SK-N-SH treated with all-trans-retinoic acid at 6 μM for 48 hours (cell line): ENCODE results near the gene TMEM41A.
"Not testable (repeated sequence)": the region's sequence is repeated elsewhere in the genome, so short reads cannot be mapped to it uniquely, and the experiment has no call there.

Source experiments
- ATAC-seq: fragments of 200-7000 bp; cut with Tn5 transposase; 3 replicates; pipeline ENCODE4 v1.9.1; 2020; ENCODE audit warnings: mild to moderate bottlenecking, moderate library complexity
- ARNTL ChIP-seq: fragments of 450-650 bp; formaldehyde crosslinking; IDR thresholded peaks from 2 replicates; pipeline ENCODE4 v1.5.0; 2020; ENCODE audit warnings: low read depth, mild to moderate bottlenecking, moderate library complexity, borderline replicate concordance
- BACH2 ChIP-seq: fragments of 250-450 bp; sonication (Bioruptor Pico); IDR thresholded peaks from 2 replicates; pipeline ENCODE4 v1.9.0; 2021; ENCODE audit warnings: mild to moderate bottlenecking, borderline replicate concordance
- CSDC2 ChIP-seq: fragments of 250-450 bp; sonication (Bioruptor Pico); IDR thresholded peaks from 2 replicates; pipeline ENCODE4 v1.5.0; 2020; ENCODE audit warnings: mild to moderate bottlenecking, moderate library complexity
- ESRRG ChIP-seq: fragments of 250-450 bp; sonication (Bioruptor Pico); IDR thresholded peaks from 2 replicates; pipeline ENCODE4 v1.6.1; 2021; ENCODE audit warnings: mild to moderate bottlenecking
- ISL1 ChIP-seq: fragments of 250-450 bp; sonication (Bioruptor Pico); IDR thresholded peaks from 2 replicates; pipeline ENCODE4 v2.1.2; 2022; ENCODE audit warnings: mild to moderate bottlenecking, moderate library complexity
- PPARA ChIP-seq: fragments of 250-450 bp; sonication (Bioruptor Pico); IDR thresholded peaks from 2 replicates; pipeline ENCODE4 v1.5.0; 2020; ENCODE audit warnings: mild to moderate bottlenecking, borderline replicate concordance
- RARB ChIP-seq: fragments of 250-450 bp; sonication (Bioruptor Pico); IDR thresholded peaks from 2 replicates; pipeline ENCODE4 v1.8.0; 2021; ENCODE audit warnings: mild to moderate bottlenecking, moderate library complexity
- SNAI2 ChIP-seq: fragments of 250-450 bp; sonication (Bioruptor Pico); IDR thresholded peaks from 2 replicates; pipeline ENCODE4 v1.5.0; 2020; ENCODE audit warnings: mild to moderate bottlenecking, moderate library complexity
- TCF4 ChIP-seq: fragments of 250-450 bp; sonication (Bioruptor Pico); IDR thresholded peaks from 2 replicates; pipeline ENCODE4 v1.8.0; 2021; ENCODE audit warnings: mild to moderate bottlenecking, moderate library complexity, borderline replicate concordance
- TOX ChIP-seq: fragments of 250-450 bp; sonication (Bioruptor Pico); IDR thresholded peaks from 2 replicates; pipeline ENCODE4 v1.8.0; 2021; ENCODE audit warnings: mild to moderate bottlenecking, moderate library complexity, borderline replicate concordance
- ZC3H10 ChIP-seq: fragments of 250-450 bp; sonication (Bioruptor Pico); IDR thresholded peaks from 2 replicates; pipeline ENCODE4 v1.5.1; 2021; ENCODE audit warnings: mild to moderate bottlenecking, moderate library complexity
- ZFP3 ChIP-seq: fragments of 250-450 bp; sonication (Bioruptor Pico); IDR thresholded peaks from 2 replicates; pipeline ENCODE4 v1.5.0; 2020; ENCODE audit warnings: mild to moderate bottlenecking, moderate library complexity
- ZNF565 ChIP-seq: fragments of 450-650 bp; formaldehyde crosslinking; conservative IDR thresholded peaks from 2 replicates; pipeline ENCODE4 v1.5.0; 2020; ENCODE audit warnings: low read depth, mild to moderate bottlenecking, moderate library complexity
- ZNF70 ChIP-seq: fragments of 450-650 bp; formaldehyde crosslinking; IDR thresholded peaks from 2 replicates; pipeline ENCODE4 v1.5.0; 2020; ENCODE audit warnings: mild to moderate bottlenecking, moderate library complexity
- ZNF8 ChIP-seq: fragments of 450-650 bp; formaldehyde crosslinking; IDR thresholded peaks from 2 replicates; pipeline ENCODE4 v1.5.0; 2020; ENCODE audit warnings: mild to moderate bottlenecking, moderate library complexity
- TF ChIP-seq, protein P1 (sequence below): fragments of 250-450 bp; sonication (Bioruptor Pico); IDR thresholded peaks from 2 replicates; pipeline ENCODE4 v1.5.1; 2021; ENCODE audit warnings: mild to moderate bottlenecking, moderate library complexity
- TF ChIP-seq, protein P2 (sequence below): fragments of 250-450 bp; sonication (Bioruptor Pico); IDR thresholded peaks from 2 replicates; pipeline ENCODE4 v1.8.0; 2020; ENCODE audit warnings: mild to moderate bottlenecking, moderate library complexity, borderline replicate concordance
- TF ChIP-seq, protein P3 (sequence below): fragments of 250-450 bp; sonication (Bioruptor Pico); IDR thresholded peaks from 2 replicates; pipeline ENCODE4 v1.5.0; 2020; ENCODE audit warnings: mild to moderate bottlenecking, moderate library complexity
- TF ChIP-seq, protein P4 (sequence below): fragments of 250-450 bp; sonication (Bioruptor Pico); IDR thresholded peaks from 2 replicates; pipeline ENCODE4 v1.8.0; 2021; ENCODE audit warnings: low read depth, mild to moderate bottlenecking, moderate library complexity, borderline replicate concordance

TMEM41A gene

DNA sequence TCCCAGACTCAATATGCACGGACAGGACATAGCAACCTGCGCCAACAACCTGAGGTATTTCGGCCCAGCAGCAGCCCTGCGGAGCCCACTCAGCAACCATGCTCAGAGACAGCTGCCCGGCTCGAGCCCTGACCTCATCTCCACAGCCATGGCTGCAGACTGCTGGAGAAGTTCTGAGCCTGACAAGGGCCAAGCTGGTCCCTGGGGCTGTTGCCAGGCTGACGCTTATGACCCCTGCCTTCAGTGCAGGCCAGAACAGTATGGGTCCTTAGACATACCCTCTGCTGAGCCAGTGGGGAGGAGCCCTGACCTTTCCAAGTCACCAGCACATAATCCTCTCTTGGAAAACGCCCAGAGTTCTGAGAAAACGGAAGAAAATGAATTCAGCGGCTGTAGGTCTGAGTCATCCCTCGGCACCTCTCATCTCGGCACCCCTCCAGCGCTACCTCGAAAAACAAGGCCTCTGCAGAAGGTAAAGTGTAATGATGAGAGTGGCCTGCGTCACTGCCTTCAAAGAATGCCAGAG is 25.5 kb downstream of the TMEM41A start (continued):
- TF ChIP-seq ARNTL: no peak
- TF ChIP-seq CSDC2 (CRISPR knock-in tag): no peak
- TF ChIP-seq, protein P1, sequence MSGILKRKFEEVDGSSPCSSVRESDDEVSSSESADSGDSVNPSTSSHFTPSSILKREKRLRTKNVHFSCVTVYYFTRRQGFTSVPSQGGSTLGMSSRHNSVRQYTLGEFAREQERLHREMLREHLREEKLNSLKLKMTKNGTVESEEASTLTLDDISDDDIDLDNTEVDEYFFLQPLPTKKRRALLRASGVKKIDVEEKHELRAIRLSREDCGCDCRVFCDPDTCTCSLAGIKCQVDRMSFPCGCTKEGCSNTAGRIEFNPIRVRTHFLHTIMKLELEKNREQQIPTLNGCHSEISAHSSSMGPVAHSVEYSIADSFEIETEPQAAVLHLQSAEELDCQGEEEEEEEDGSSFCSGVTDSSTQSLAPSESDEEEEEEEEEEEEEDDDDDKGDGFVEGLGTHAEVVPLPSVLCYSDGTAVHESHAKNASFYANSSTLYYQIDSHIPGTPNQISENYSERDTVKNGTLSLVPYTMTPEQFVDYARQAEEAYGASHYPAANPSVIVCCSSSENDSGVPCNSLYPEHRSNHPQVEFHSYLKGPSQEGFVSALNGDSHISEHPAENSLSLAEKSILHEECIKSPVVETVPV (CRISPR knock-in tag): no peak
- no peak for TF ChIP-seq ZNF8
- no peak for TF ChIP-seq ZNF565 (CRISPR knock-in tag)
- TF ChIP-seq ISL1 (CRISPR knock-in tag): no peak
- TF ChIP-seq ZNF70: no peak

DNA sequence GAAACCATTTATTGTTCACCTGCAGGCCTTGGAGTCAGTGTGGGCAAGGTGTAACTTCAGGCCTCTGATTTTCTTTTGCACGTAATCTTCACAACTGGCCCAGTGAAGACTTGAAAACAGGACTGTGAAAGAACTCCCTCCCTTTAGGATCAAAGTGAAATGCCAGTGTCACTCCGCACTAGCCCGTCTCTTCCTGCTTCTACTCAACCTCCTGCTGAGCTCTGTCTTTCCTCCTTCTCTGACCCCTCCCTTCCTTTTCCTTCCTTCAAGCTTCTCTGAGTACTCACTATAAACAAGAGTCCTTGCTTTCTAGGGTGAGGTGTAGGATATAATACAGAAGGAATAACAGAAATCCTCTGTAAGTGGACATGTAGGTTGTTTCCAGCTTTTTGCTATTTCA is 28.5 kb downstream of the TMEM41A start:
- no peak for ATAC-seq
- no peak for TF ChIP-seq ISL1 (CRISPR knock-in tag)
- TF ChIP-seq ZNF565 (CRISPR knock-in tag): no peak
- TF ChIP-seq, protein P2, sequence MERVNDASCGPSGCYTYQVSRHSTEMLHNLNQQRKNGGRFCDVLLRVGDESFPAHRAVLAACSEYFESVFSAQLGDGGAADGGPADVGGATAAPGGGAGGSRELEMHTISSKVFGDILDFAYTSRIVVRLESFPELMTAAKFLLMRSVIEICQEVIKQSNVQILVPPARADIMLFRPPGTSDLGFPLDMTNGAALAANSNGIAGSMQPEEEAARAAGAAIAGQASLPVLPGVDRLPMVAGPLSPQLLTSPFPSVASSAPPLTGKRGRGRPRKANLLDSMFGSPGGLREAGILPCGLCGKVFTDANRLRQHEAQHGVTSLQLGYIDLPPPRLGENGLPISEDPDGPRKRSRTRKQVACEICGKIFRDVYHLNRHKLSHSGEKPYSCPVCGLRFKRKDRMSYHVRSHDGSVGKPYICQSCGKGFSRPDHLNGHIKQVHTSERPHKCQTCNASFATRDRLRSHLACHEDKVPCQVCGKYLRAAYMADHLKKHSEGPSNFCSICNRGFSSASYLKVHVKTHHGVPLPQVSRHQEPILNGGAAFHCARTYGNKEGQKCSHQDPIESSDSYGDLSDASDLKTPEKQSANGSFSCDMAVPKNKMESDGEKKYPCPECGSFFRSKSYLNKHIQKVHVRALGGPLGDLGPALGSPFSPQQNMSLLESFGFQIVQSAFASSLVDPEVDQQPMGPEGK (CRISPR knock-in tag): no peak
- no peak for TF ChIP-seq TOX (CRISPR knock-in tag)
- no peak for TF ChIP-seq SNAI2
- TF ChIP-seq, protein P3, sequence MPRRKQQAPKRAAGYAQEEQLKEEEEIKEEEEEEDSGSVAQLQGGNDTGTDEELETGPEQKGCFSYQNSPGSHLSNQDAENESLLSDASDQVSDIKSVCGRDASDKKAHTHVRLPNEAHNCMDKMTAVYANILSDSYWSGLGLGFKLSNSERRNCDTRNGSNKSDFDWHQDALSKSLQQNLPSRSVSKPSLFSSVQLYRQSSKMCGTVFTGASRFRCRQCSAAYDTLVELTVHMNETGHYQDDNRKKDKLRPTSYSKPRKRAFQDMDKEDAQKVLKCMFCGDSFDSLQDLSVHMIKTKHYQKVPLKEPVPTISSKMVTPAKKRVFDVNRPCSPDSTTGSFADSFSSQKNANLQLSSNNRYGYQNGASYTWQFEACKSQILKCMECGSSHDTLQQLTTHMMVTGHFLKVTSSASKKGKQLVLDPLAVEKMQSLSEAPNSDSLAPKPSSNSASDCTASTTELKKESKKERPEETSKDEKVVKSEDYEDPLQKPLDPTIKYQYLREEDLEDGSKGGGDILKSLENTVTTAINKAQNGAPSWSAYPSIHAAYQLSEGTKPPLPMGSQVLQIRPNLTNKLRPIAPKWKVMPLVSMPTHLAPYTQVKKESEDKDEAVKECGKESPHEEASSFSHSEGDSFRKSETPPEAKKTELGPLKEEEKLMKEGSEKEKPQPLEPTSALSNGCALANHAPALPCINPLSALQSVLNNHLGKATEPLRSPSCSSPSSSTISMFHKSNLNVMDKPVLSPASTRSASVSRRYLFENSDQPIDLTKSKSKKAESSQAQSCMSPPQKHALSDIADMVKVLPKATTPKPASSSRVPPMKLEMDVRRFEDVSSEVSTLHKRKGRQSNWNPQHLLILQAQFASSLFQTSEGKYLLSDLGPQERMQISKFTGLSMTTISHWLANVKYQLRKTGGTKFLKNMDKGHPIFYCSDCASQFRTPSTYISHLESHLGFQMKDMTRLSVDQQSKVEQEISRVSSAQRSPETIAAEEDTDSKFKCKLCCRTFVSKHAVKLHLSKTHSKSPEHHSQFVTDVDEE: no peak

DNA sequence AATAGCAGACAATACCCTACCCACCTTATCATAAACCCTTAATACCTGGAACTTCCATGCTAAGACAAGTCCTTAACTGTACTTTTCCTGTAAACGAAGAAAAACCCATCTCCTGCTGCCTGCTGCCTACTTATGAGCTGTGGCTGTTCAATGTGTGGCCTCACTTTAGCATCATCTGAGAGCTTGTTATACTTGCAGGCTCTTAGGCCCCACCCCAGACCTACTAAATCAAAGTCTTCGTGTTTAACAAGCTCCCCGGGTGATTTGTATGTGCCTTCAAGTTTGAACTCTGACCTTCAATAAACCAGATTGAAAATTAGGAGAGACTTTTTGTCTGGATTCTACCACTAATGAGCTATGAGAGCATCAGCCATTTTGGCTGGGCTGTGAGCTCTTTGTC is 29.3 kb downstream of the TMEM41A start:
- TF ChIP-seq ESRRG (CRISPR knock-in tag): no peak
- no peak for TF ChIP-seq BACH2
- no peak for TF ChIP-seq ZNF70
- no peak for TF ChIP-seq ZC3H10
- no peak for TF ChIP-seq ISL1 (CRISPR knock-in tag)
- no peak for TF ChIP-seq CSDC2 (CRISPR knock-in tag)
- TF ChIP-seq, protein P1 (CRISPR knock-in tag): no peak
- no peak for TF ChIP-seq TOX (CRISPR knock-in tag)
- TF ChIP-seq, protein P2 (CRISPR knock-in tag): no peak
- no peak for TF ChIP-seq RARB (CRISPR knock-in tag)
- TF ChIP-seq ZFP3: no peak
- no peak for TF ChIP-seq PPARA
- TF ChIP-seq, protein P3: no peak
- TF ChIP-seq, protein P4, sequence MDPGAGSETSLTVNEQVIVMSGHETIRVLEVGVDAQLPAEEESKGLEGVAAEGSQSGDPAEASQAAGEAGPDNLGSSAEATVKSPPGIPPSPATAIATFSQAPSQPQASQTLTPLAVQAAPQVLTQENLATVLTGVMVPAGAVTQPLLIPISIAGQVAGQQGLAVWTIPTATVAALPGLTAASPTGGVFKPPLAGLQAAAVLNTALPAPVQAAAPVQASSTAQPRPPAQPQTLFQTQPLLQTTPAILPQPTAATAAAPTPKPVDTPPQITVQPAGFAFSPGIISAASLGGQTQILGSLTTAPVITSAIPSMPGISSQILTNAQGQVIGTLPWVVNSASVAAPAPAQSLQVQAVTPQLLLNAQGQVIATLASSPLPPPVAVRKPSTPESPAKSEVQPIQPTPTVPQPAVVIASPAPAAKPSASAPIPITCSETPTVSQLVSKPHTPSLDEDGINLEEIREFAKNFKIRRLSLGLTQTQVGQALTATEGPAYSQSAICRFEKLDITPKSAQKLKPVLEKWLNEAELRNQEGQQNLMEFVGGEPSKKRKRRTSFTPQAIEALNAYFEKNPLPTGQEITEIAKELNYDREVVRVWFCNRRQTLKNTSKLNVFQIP: no peak
- no peak for TF ChIP-seq TCF4
- ATAC-seq: no peak

DNA sequence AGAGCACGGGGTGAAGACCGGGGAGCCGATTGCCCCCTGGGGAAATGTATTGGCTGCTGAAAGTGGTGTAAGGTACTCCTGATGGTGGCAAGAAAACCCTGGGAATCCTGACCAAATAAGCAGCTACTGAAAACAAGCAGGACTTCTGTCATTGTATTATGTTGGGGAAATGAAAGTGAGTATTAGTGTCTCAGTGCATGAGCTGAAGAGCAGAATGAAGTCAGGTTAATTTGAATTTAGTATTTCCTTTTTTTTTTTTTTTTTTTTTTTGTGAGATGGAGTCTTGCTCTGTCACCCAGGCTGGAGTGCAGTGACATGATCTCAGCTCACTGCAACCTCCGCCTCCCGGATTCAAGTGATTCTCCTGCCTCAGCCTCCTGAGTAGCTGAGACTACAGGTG is 32.7 kb downstream of the TMEM41A start:
- ATAC-seq: not testable (repeated sequence)
